ENCODE measurements around the gene PDK1.

Gene PDK1

GRCh38 chr2:172597176-172597842 lies 41.4 kb downstream of the PDK1 start:
- Mint-ChIP-seq H3K36me3 (ENCODE audit: low read depth) (peaks cover 94% of the 10 kb centered on the region), H3K9me3 (no peaks in the 10 kb centered on the region), H3K27me3 (no peaks in the 10 kb centered on the region), H3K4me1 (ENCODE audit: low read depth) (peaks cover 25% of the 10 kb centered on the region), H3K4me3 (no peak overlapping the region), H3K27ac (no peak overlapping the region)
- no peak for DNase-seq

GRCh38 chr2:172599947-172600346 lies 44.1 kb downstream of the PDK1 start:
- Mint-ChIP-seq H3K4me3 (no peak overlapping the region), H3K27ac (no peak overlapping the region), H3K27me3 (no peaks in the 10 kb centered on the region), H3K36me3 (ENCODE audit: low read depth) (peaks cover 97% of the 10 kb centered on the region), H3K4me1 (ENCODE audit: low read depth) (peaks cover 25% of the 10 kb centered on the region), H3K9me3 (no peaks in the 10 kb centered on the region)
- no peak for DNase-seq

- no peaks in the 10 kb centered on the region for H3K27me3 Mint-ChIP-seq
- no peaks in the 10 kb centered on the region for H3K9me3 Mint-ChIP-seq
- no peak overlapping the region for H3K4me3 Mint-ChIP-seq
- DNase-seq: no peak
- H3K36me3 Mint-ChIP-seq (ENCODE audit: low read depth): peaks cover 98% of the 10 kb centered on the region
- no peak overlapping the region for H3K27ac Mint-ChIP-seq
- peaks cover 25% of the 10 kb centered on the region for H3K4me1 Mint-ChIP-seq (ENCODE audit: low read depth)
Observed at GRCh38 chr2:172600557-172601008, 44.7 kb downstream of the PDK1 start.

GRCh38 chr2:172606285-172606684 lies 50.4 kb downstream of the PDK1 start:
- no peaks in the 10 kb centered on the region for H3K27me3 Mint-ChIP-seq
- H3K4me1 Mint-ChIP-seq (ENCODE audit: low read depth): peaks cover 1% of the 10 kb centered on the region

GRCh38 chr2:172607379-172607928 lies 51.6 kb downstream of the PDK1 start:
- Mint-ChIP-seq H3K9me3 (no peaks in the 10 kb centered on the region), H3K36me3 (ENCODE audit: low read depth) (peaks cover 87% of the 10 kb centered on the region), H3K27ac (peak overlapping the region; percentile 49), H3K27me3 (no peaks in the 10 kb centered on the region), H3K4me1 (ENCODE audit: low read depth) (peaks cover 2% of the 10 kb centered on the region), H3K4me3 (no peak overlapping the region)
- DNase-seq: no peak

More at GRCh38 chr2:172606285-172606684, 50.4 kb downstream of the PDK1 start:
- H3K36me3 Mint-ChIP-seq (ENCODE audit: low read depth): peaks cover 88% of the 10 kb centered on the region
- no peak overlapping the region for H3K4me3 Mint-ChIP-seq
- DNase-seq: no peak
- H3K27ac Mint-ChIP-seq: no peak overlapping the region
- H3K9me3 Mint-ChIP-seq: no peaks in the 10 kb centered on the region

GRCh38 chr2:172609488-172609887 lies 53.6 kb downstream of the PDK1 start:
- Mint-ChIP-seq H3K4me3 (no peak overlapping the region), H3K27me3 (no peaks in the 10 kb centered on the region), H3K36me3 (ENCODE audit: low read depth) (peaks cover 80% of the 10 kb centered on the region), H3K4me1 (ENCODE audit: low read depth) (peaks cover 2% of the 10 kb centered on the region), H3K9me3 (no peaks in the 10 kb centered on the region), H3K27ac (no peak overlapping the region)
- DNase-seq: no peak

GRCh38 chr2:172612051-172612450 lies 56.2 kb downstream of the PDK1 start:
- Mint-ChIP-seq H3K27me3 (no peaks in the 10 kb centered on the region), H3K27ac (no peak overlapping the region), H3K4me3 (no peak overlapping the region), H3K9me3 (no peaks in the 10 kb centered on the region), H3K4me1 (ENCODE audit: low read depth) (peaks cover 5% of the 10 kb centered on the region), H3K36me3 (ENCODE audit: low read depth) (peaks cover 65% of the 10 kb centered on the region)
- no peak for DNase-seq

GRCh38 chr2:172613040-172613439 lies 57.1 kb downstream of the PDK1 start:
- no peak overlapping the region for H3K27ac Mint-ChIP-seq
- no peaks in the 10 kb centered on the region for H3K27me3 Mint-ChIP-seq
- H3K9me3 Mint-ChIP-seq: no peaks in the 10 kb centered on the region
- H3K36me3 Mint-ChIP-seq (ENCODE audit: low read depth): peaks cover 55% of the 10 kb centered on the region
- no peak for DNase-seq
- no peak overlapping the region for H3K4me3 Mint-ChIP-seq
- H3K4me1 Mint-ChIP-seq (ENCODE audit: low read depth): peaks cover 5% of the 10 kb centered on the region

- no peaks in the 10 kb centered on the region for H3K9me3 Mint-ChIP-seq
- no peak overlapping the region for H3K4me3 Mint-ChIP-seq
- H3K36me3 Mint-ChIP-seq (ENCODE audit: low read depth): peaks cover 48% of the 10 kb centered on the region
- peaks cover 5% of the 10 kb centered on the region for H3K4me1 Mint-ChIP-seq (ENCODE audit: low read depth)
- no peak for DNase-seq
- H3K27ac Mint-ChIP-seq: no peak overlapping the region
- no peaks in the 10 kb centered on the region for H3K27me3 Mint-ChIP-seq
Observed at GRCh38 chr2:172613615-172614231, 57.8 kb downstream of the PDK1 start.

- DNase-seq: no peak
Observed at GRCh38 chr2:172614932-172615331, 59.0 kb downstream of the PDK1 start.

GRCh38 chr2:172615727-172616261 lies 59.9 kb downstream of the PDK1 start:
- no peak overlapping the region for H3K27ac Mint-ChIP-seq

More at GRCh38 chr2:172614932-172615331, 59.0 kb downstream of the PDK1 start:
- H3K4me1 Mint-ChIP-seq (ENCODE audit: low read depth): peaks cover 5% of the 10 kb centered on the region
- H3K9me3 Mint-ChIP-seq: no peaks in the 10 kb centered on the region
- no peak overlapping the region for H3K27ac Mint-ChIP-seq
- peaks cover 42% of the 10 kb centered on the region for H3K36me3 Mint-ChIP-seq (ENCODE audit: low read depth)
- no peak overlapping the region for H3K4me3 Mint-ChIP-seq
- no peaks in the 10 kb centered on the region for H3K27me3 Mint-ChIP-seq

GRCh38 chr2:172617115-172617514 lies 61.2 kb downstream of the PDK1 start:
- no peaks in the 10 kb centered on the region for H3K9me3 Mint-ChIP-seq
- peaks cover 3% of the 10 kb centered on the region for H3K4me1 Mint-ChIP-seq (ENCODE audit: low read depth)
- no peak overlapping the region for H3K4me3 Mint-ChIP-seq
- H3K36me3 Mint-ChIP-seq (ENCODE audit: low read depth): peaks cover 23% of the 10 kb centered on the region
- H3K27me3 Mint-ChIP-seq: no peaks in the 10 kb centered on the region
- H3K27ac Mint-ChIP-seq: no peak overlapping the region
- DNase-seq: no peak

More at GRCh38 chr2:172615727-172616261, 59.9 kb downstream of the PDK1 start:
- Mint-ChIP-seq H3K4me1 (ENCODE audit: low read depth) (peaks cover 5% of the 10 kb centered on the region), H3K36me3 (ENCODE audit: low read depth) (peaks cover 35% of the 10 kb centered on the region), H3K27me3 (no peaks in the 10 kb centered on the region), H3K4me3 (no peak overlapping the region), H3K9me3 (no peaks in the 10 kb centered on the region)
- DNase-seq: no peak

- Mint-ChIP-seq H3K4me3 (no peak overlapping the region), H3K4me1 (ENCODE audit: low read depth) (no peaks in the 10 kb centered on the region), H3K27me3 (no peaks in the 10 kb centered on the region), H3K36me3 (ENCODE audit: low read depth) (peaks cover 22% of the 10 kb centered on the region), H3K27ac (no peak overlapping the region), H3K9me3 (no peaks in the 10 kb centered on the region)
- DNase-seq: no peak
Observed at GRCh38 chr2:172623249-172623965, 67.5 kb downstream of the PDK1 start.

GRCh38 chr2:172624996-172625395 lies 69.1 kb downstream of the PDK1 start:
- no peaks in the 10 kb centered on the region for H3K4me1 Mint-ChIP-seq (ENCODE audit: low read depth)
- no peak overlapping the region for H3K4me3 Mint-ChIP-seq
- H3K27me3 Mint-ChIP-seq: no peaks in the 10 kb centered on the region
- no peak overlapping the region for H3K27ac Mint-ChIP-seq
- peaks cover 33% of the 10 kb centered on the region for H3K36me3 Mint-ChIP-seq (ENCODE audit: low read depth)
- DNase-seq: no peak
- H3K9me3 Mint-ChIP-seq: no peaks in the 10 kb centered on the region
